Karpas-422 (cell line): Measurements from ENCODE around the gene PPARA. TPM values are rescaled to one million over a fixed set of nuclear protein-coding genes. Genes with fewer than 3 reads are reported as not detected.

Experiments used
- DNase-seq: peaks from one replicate; pipeline ENCODE4 v3.0.0-alpha.2; 2015
- H2AFZ ChIP-seq: fragments of 200-600 bp; sonication (generic); 2 replicates; pipeline ENCODE4 v1.6.1; 2014; ENCODE audit warnings: antibody characterized with exemption, low read length, mixed read lengths
- H3K27ac ChIP-seq: fragments of 200-600 bp; sonication (generic); 2 replicates; pipeline ENCODE4 v1.5.1; 2014; ENCODE audit warnings: mild to moderate bottlenecking, low read length, moderate library complexity
- H3K27me3 ChIP-seq: fragments of 200-600 bp; sonication (generic); 2 replicates; pipeline ENCODE4 v1.6.1; 2014; ENCODE audit warnings: low read length, mixed read lengths
- H3K36me3 ChIP-seq: fragments of 200-600 bp; sonication (generic); 2 replicates; pipeline ENCODE4 v1.6.1; 2014; ENCODE audit warnings: low read length, mixed read lengths; ENCODE audit not compliant: insufficient read depth
- H3K4me1 ChIP-seq: fragments of 200-600 bp; sonication (generic); 2 replicates; pipeline ENCODE4 v1.6.1; 2014; ENCODE audit warnings: mild to moderate bottlenecking, low read length, mixed read lengths
- H3K4me2 ChIP-seq: fragments of 200-600 bp; sonication (generic); 2 replicates; pipeline ENCODE4 v1.6.1; 2014; ENCODE audit warnings: low read length, low read depth, mild to moderate bottlenecking; ENCODE audit not compliant: poor library complexity, severe bottlenecking
- H3K4me3 ChIP-seq: fragments of 200-600 bp; sonication (generic); 2 replicates; pipeline ENCODE4 v1.5.1; 2014; ENCODE audit warnings: mild to moderate bottlenecking, antibody characterized with exemption, low read length, mixed read lengths
- H3K79me2 ChIP-seq: fragments of 200-600 bp; sonication (generic); 2 replicates; pipeline ENCODE4 v1.6.1; 2014; ENCODE audit warnings: mild to moderate bottlenecking, low read length, mixed read lengths
- H3K9ac ChIP-seq: fragments of 200-600 bp; sonication (generic); 2 replicates; pipeline ENCODE4 v1.6.0; 2014; ENCODE audit warnings: low read length
- H3K9me2 ChIP-seq: fragments of 200-600 bp; sonication (generic), shearing (Covaris generic); replicated peaks from 2 replicates; pipeline ENCODE4 v1.6.0; 2014; ENCODE audit warnings: mild to moderate bottlenecking, low read length, moderate library complexity; ENCODE audit not compliant: insufficient read depth
- H3K9me3 ChIP-seq: fragments of 300-700, 200-600 bp; sonication (generic); 2 replicates; pipeline ENCODE4 v1.6.1; 2014; ENCODE audit warnings: low read length, mixed read lengths
- H4K20me1 ChIP-seq: fragments of 200-600 bp; sonication (generic); 2 replicates; pipeline ENCODE4 v1.6.1; 2014; ENCODE audit warnings: mild to moderate bottlenecking, antibody characterized with exemption, low read length, low read depth; ENCODE audit not compliant: insufficient read depth
- total RNA-seq: library from RNA; depleted of rRNA; stranded (reverse); fragments of >200 nt; shearing (Covaris generic); gene quantifications from 2 replicates; pipeline ENCODE4 v1.2.3, GENCODE V29; 2014; ENCODE audit warnings: low replicate concordance

PPARA gene
- total RNA-seq, 1 experiment from 2014 or later, result 23.5 TPM

DNA sequence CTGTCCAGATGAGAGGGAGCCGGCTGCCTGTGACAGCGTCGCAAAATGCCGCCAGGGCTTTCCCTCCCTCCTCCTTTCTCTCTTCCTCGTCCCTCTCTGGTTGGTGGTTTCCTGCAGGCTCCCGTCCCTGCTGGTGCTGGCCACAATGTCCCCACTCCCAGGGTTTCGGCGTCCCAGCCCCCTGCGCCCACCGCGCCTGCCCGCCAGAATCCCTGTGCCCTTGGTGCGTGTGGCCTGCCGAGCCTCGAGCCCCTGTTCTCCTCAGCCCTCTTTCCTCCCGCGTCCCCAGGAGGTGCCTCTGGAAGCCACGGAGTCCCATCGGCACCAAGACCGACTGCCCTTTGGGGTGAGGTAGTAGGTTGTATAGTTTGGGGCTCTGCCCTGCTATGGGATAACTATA is 37.9 kb upstream of the PPARA start:
- DNase-seq, result no peak
- Histone ChIP-seq H3K27me3 (no peaks in the 10 kb centered on the region), H3K9me3 (no peaks in the 10 kb centered on the region), H3K4me3 (no peak overlapping the region), H3K36me3 (no peaks in the 10 kb centered on the region), H3K9ac (no peak overlapping the region), H3K27ac (no peak overlapping the region), H3K4me2 (no peak overlapping the region), H3K4me1 (peaks cover 4% of the 10 kb centered on the region), H3K9me2 (no peaks in the 10 kb centered on the region), H3K79me2 (no peaks in the 10 kb centered on the region), H2AFZ (no peak overlapping the region), H4K20me1 (no peaks in the 10 kb centered on the region)

DNA sequence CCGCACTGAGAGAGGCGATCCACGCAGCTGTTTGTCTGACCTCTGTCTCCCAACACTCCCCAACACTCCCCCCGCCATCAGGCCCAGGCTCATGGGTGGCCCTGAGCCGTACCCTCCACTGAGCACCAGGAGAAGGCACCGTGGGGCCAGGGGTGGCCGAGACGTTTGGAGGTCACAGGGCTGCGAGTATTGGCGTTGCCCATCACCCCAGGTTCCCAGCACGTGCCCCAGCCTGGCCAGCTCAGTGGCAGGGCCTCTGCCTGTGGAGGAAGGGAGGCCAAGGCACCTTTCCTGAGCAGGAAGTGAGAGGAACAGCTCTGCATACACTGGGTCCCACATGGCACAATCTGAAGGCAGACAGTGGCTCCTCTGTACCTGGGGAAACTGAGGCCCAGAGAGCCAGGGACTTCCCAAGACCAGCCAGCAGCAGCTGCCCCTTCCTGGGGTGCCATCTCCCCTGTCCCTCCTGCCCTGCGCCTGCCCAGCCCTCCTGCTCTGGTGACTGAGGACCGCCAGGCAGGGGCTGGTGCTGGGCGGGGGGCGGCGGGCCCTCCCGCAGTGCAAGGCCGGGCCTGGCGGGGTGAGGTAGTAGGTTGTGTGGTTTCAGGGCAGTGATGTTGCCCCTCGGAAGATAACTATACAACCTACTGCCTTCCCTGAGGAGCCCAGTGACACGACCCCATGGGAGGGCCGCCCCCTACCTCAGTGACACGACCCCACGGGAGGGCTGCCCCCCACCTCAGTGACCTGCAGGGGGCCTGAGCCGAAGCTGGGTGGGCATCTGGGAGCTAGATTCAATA is 37.0 kb upstream of the PPARA start:
- Histone ChIP-seq H3K9ac (no peak overlapping the region), H3K9me2 (no peaks in the 10 kb centered on the region), H3K4me3 (no peak overlapping the region), H2AFZ (no peak overlapping the region), H4K20me1 (no peaks in the 10 kb centered on the region), H3K4me1 (peaks cover 4% of the 10 kb centered on the region), H3K27me3 (no peaks in the 10 kb centered on the region), H3K79me2 (no peaks in the 10 kb centered on the region), H3K9me3 (no peaks in the 10 kb centered on the region), H3K4me2 (no peak overlapping the region), H3K36me3 (no peaks in the 10 kb centered on the region), H3K27ac (no peak overlapping the region)
- no peak for DNase-seq

DNA sequence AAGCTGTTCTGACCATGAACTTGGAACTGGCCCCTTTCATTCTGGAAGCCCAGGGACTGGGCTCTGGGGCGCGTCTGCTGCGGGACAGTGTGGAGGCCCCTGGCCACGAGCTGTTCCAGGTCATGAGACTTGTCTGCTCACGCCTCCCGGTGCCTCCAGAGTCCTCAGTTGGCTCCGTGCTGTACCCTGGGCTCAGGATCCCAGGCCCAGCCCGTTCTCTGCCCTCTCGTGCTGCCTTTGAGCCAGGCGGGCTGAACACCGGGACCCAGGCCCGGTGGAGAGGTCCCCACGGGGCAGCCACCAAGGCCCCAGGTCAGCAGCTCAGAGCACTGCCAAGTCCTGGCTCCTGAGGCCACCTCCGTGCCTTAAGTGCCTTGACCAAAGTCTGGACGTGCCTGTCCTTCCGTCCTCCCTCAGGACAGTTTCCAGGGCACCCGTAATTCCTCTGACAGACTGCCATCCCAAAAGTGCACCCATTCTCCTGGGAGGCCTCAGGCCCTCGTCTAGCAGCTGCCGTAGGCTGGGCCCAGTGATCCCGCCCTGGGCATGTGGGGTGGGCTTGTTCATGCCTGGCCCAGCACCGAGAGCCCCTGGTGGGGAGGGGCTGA is 36.3 kb upstream of the PPARA start:
- Histone ChIP-seq H3K4me2 (no peak overlapping the region), H3K4me3 (no peak overlapping the region), H3K27me3 (no peaks in the 10 kb centered on the region), H3K36me3 (no peaks in the 10 kb centered on the region), H3K4me1 (peaks cover 4% of the 10 kb centered on the region), H3K79me2 (no peaks in the 10 kb centered on the region), H4K20me1 (no peaks in the 10 kb centered on the region), H3K27ac (no peak overlapping the region), H3K9ac (no peak overlapping the region), H3K9me2 (no peaks in the 10 kb centered on the region), H3K9me3 (no peaks in the 10 kb centered on the region), H2AFZ (no peak overlapping the region)
- no peak for DNase-seq

DNA sequence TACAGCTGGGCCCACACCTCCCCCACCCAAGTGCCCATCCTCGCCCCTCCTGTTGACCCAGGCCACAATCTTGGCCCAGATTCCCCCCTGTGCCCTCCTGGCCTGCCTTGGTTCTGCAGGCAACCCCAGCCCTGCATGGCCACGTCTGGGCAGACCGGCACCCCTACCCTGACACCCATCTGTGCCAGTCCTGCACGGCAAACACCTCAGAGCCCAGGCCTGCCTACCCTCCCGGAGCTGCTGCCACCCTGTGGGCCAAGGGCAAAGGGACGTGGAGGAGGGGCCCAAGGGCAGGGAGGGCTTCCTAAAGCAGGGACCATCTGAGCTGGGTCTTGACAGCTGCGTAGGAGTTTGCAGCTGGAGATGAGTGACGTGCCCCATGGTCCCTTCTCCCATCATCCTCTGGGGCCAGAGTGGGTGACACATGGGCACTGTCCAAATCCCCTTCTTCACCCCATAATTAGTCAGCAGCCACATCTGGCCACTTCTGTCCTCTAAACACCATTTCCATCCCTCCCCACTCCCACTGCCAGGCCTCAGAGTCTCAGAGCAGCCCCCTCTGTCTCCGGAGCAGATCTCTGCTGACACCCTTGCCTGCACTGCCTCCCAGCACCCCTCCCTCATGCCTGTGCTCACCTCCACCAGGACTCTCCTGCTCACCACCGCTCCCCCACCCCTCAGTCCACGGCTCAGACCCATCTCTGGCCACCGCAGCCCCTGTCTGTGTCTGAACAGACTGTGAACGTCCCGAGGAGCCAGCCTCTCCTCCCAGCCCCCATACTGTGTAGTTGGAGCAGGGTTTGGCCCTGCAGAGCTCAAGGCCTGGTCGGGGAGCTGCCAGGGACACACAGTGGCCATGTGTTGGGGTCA is 35.6 kb upstream of the PPARA start:
- H3K9ac ChIP-seq, result no peak overlapping the region
- no peaks in the 10 kb centered on the region for H3K9me3 ChIP-seq
- H3K9me2 ChIP-seq, result no peaks in the 10 kb centered on the region
- no peak overlapping the region for H3K4me3 ChIP-seq
- H3K4me1 ChIP-seq, result peaks cover 4% of the 10 kb centered on the region
- H2AFZ ChIP-seq, result no peak overlapping the region
- H3K36me3 ChIP-seq, result no peaks in the 10 kb centered on the region
- no peak overlapping the region for H3K4me2 ChIP-seq
- no peaks in the 10 kb centered on the region for H3K27me3 ChIP-seq
- H3K79me2 ChIP-seq, result no peaks in the 10 kb centered on the region
- DNase-seq, result peak; percentile 62
- no peak overlapping the region for H3K27ac ChIP-seq
- H4K20me1 ChIP-seq, result no peaks in the 10 kb centered on the region

DNA sequence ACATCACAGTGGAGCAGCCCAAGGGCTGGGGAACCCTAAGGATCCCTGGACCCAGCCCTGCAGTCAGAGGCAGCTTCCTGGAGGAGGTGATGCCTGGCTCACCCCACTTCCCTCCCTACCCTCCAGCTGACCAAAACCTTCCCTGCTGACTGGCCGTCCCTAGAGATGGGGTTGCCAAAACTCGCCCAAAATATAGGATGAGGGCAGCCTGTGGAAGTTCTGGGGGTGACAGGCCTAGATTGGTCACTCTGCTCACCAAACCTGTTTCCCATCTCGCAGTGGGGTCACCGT is 35.0 kb upstream of the PPARA start:
- Histone ChIP-seq H3K9ac (no peak overlapping the region), H3K27ac (no peak overlapping the region), H3K4me3 (no peak overlapping the region), H2AFZ (no peak overlapping the region), H3K4me2 (no peak overlapping the region), H3K27me3 (no peaks in the 10 kb centered on the region), H4K20me1 (no peaks in the 10 kb centered on the region), H3K9me2 (no peaks in the 10 kb centered on the region), H3K79me2 (no peaks in the 10 kb centered on the region), H3K36me3 (no peaks in the 10 kb centered on the region), H3K9me3 (no peaks in the 10 kb centered on the region), H3K4me1 (peaks cover 7% of the 10 kb centered on the region)
- DNase-seq, result no peak

DNA sequence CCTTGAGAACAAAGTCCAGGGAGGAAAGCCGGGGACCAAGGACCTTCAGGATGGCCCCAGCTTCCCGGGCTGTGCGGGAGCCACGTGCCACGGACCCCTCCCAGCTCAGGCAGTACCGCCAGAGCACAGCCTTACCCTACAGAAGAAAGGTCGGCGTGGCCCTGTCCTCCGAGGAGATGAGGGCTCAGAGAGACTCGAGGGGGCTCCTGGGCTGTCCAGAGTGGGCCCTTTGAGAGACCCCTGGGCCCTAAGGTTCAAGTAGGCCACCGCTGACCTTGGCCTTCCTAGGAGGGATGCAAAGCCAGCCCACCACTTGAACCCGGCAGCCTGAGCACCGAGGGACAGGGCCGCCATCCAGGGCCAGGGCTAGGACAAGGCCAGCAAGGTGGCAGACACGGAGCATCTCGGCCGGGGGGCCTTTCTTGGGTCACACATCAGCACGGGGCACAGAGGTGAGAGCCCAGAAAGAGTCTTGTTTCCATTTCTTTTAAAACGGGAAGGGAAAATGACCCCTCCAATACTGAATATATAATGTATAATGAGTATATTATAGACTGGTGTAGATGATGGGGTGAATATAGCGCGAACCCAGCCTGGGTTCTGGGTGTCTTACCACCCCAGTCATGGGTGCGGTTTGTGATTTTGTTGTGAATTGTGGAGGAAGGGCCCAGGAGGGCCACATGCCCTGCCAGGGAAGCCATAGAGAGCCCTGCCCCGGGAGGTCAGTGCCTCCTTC is 34.4 kb upstream of the PPARA start:
- Histone ChIP-seq H3K27ac (no peak overlapping the region), H3K9me3 (no peaks in the 10 kb centered on the region), H3K9me2 (no peaks in the 10 kb centered on the region), H3K36me3 (no peaks in the 10 kb centered on the region), H3K79me2 (no peaks in the 10 kb centered on the region), H3K4me3 (no peak overlapping the region), H3K4me2 (no peak overlapping the region), H3K9ac (no peak overlapping the region), H4K20me1 (no peaks in the 10 kb centered on the region), H2AFZ (no peak overlapping the region), H3K27me3 (no peaks in the 10 kb centered on the region), H3K4me1 (peaks cover 7% of the 10 kb centered on the region)
- DNase-seq, result no peak

DNA sequence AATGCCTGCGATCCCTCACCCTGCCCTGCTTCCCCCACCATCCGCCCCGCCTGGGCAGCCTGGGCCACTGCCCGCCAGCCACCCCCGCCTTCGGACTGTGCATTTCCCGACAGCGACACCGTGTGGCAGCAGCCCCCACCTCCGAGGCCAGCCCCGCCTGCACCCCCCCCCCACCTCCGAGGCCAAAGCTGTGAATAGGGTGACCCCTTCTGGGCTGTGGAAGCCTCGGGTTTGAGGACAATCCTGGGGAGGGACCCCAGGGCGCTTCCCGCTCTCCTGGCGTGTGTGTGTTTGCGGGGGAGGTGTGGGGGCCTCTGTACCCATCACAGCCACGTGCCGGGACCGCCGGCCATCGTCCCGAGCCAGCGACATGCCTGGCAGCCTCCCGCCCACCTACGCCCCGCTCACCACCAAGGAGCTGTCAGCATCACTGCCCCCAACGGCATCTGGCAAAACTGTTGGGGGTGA is 33.8 kb upstream of the PPARA start:
- no peak overlapping the region for H3K27ac ChIP-seq
- H3K9ac ChIP-seq, result peak overlapping the region; percentile 37; the same call in 1 of the 2 replicates
- no peak overlapping the region for H3K4me2 ChIP-seq
- no peak overlapping the region for H3K4me3 ChIP-seq
- no peaks in the 10 kb centered on the region for H3K9me3 ChIP-seq
- peaks cover 7% of the 10 kb centered on the region for H3K4me1 ChIP-seq
- no peaks in the 10 kb centered on the region for H3K79me2 ChIP-seq
- no peak overlapping the region for H2AFZ ChIP-seq
- H4K20me1 ChIP-seq, result no peaks in the 10 kb centered on the region
- no peaks in the 10 kb centered on the region for H3K9me2 ChIP-seq
- DNase-seq, result peak; percentile 95
- H3K27me3 ChIP-seq, result no peaks in the 10 kb centered on the region
- H3K36me3 ChIP-seq, result no peaks in the 10 kb centered on the region
